ENCODE data around the gene USP37.

- TF ChIP-seq CTCF (IDR thresholded peaks at IDR 0.05; ENCODE audit: insufficient read depth, low read length) (no peak), POLR2AphosphoS5 (IDR thresholded peaks at IDR 0.05; ENCODE audit: low read depth) (no peak), SPI1 (IDR thresholded peaks at IDR 0.05; ENCODE audit: borderline replicate concordance, low read depth) (no peak), REST (IDR thresholded peaks at IDR 0.05; ENCODE audit: insufficient replicate concordance, low read depth) (no peak)
These were observed 10.2 kb upstream of the USP37 start for GRCh38 chr2:218578272-218578877.

Measured in HL-60 (cell line).